Stimulated activated CD8-positive, alpha-beta memory T cell treated with anti-CD3 and anti-CD28 coated beads, Interleukin-15, amount 100 ng/mL, for 48 hours (primary cell): ENCODE results near the gene FHIP1B.

ENCODE experiments used
- DNase-seq, 2 donors: peaks; one replicate each; pipeline ENCODE4 v3.0.0-alpha.2; 2020; ENCODE audit warnings: low read depth in 2 of 2

Gene FHIP1B

GRCh38 chr11:6240139-6240538 lies 5.7 kb upstream of the FHIP1B start:
- no peak for DNase-seq

GRCh38 chr11:6238902-6239301 lies 4.5 kb upstream of the FHIP1B start, which contains the start of gene CNGA4:
CNGA4 (plus strand) TSS chr11:6239089; CDS start chr11:6239207, 118 bp downstream.
- DNase-seq, result no peak

- DNase-seq, result no peak
Measured at GRCh38 chr11:6237761-6238302, 3.4 kb upstream of the FHIP1B start.

GRCh38 chr11:6237266-6237665 lies 2.8 kb upstream of the FHIP1B start:
- DNase-seq, result no peak

GRCh38 chr11:6233984-6234386 lies 451 bp downstream of the FHIP1B start:
- no peak for DNase-seq

- no peak for DNase-seq
Measured at GRCh38 chr11:6232899-6233298, 1.5 kb downstream of the FHIP1B start.

GRCh38 chr11:6229911-6230310 lies 4.5 kb downstream of the FHIP1B start:
- no peak for DNase-seq

- DNase-seq, result no peak
Measured at GRCh38 chr11:6228520-6228919, 5.9 kb downstream of the FHIP1B start.

GRCh38 chr11:6225896-6226295 lies 8.5 kb downstream of the FHIP1B start:
- DNase-seq, result no peak

- no peak for DNase-seq
Measured at GRCh38 chr11:6225024-6225423, 9.4 kb downstream of the FHIP1B start.

- DNase-seq, result no peak
Measured at GRCh38 chr11:6224421-6224820, 10.0 kb downstream of the FHIP1B start.

GRCh38 chr11:6223854-6224253 lies 10.6 kb downstream of the FHIP1B start:
- no peak for DNase-seq

GRCh38 chr11:6219359-6219758 lies 15.1 kb downstream of the FHIP1B start:
- DNase-seq, result no peak

GRCh38 chr11:6217722-6218121 lies 16.7 kb downstream of the FHIP1B start:
- DNase-seq, result no peak

GRCh38 chr11:6216501-6216900 lies 17.9 kb downstream of the FHIP1B start:
- no peak for DNase-seq

- DNase-seq, result no peak
Measured at GRCh38 chr11:6214530-6214929, 19.9 kb downstream of the FHIP1B start.

- DNase-seq, result no peak
Measured at GRCh38 chr11:6210274-6210955, 24.0 kb downstream of the FHIP1B start.

- DNase-seq, result no peak
Measured at GRCh38 chr11:6209801-6210200, 24.6 kb downstream of the FHIP1B start.

- DNase-seq, result no peak
Measured at GRCh38 chr11:6206456-6207180, 27.8 kb downstream of the FHIP1B start.

GRCh38 chr11:6205366-6205765 lies 29.1 kb downstream of the FHIP1B start, which contains the start of gene C11orf42:
C11orf42 (plus strand) TSS chr11:6205557; CDS start chr11:6205616, 59 bp downstream.
- no peak for DNase-seq

GRCh38 chr11:6204706-6205105 lies 29.7 kb downstream of the FHIP1B start:
- DNase-seq, result no peak

- DNase-seq, result no peak
Measured at GRCh38 chr11:6203327-6203726, 31.1 kb downstream of the FHIP1B start.

- no peak for DNase-seq
Measured at GRCh38 chr11:6202041-6202440, 32.4 kb downstream of the FHIP1B start.
